ENCODE data around the gene VGLL1. TPM values are rescaled to one million over a fixed set of nuclear protein-coding genes. Genes with fewer than 3 reads are reported as not detected.

VGLL1 gene
- not detected for polyA plus RNA-seq (2013, experiment 1 of 2)
- polyA plus RNA-seq (2013, experiment 2 of 2) = not detected

GRCh38 chrX:136531951-136532350, at the start of gene VGLL1:
VGLL1 (plus strand) TSS chrX:136532215; CDS start chrX:136536021, 3,806 bp downstream.
- Histone ChIP-seq H3K27ac (ENCODE audit: low read depth, low read length, severe bottlenecking) (no peak within 1 kb of the TSS), H3K4me1 (ENCODE audit: control insufficient read depth, insufficient read depth, low read length, poor library complexity, severe bottlenecking) (no peaks in the 10 kb centered on the region), H3K4me3 (ENCODE audit: extremely low read depth, insufficient read depth, low read length, poor library complexity, severe bottlenecking) (no peak within 1 kb of the TSS), H3K36me3 (ENCODE audit: control insufficient read depth, insufficient read depth, low read length) (no peaks in the 10 kb centered on the region), H3K9me3 (ENCODE audit: control insufficient read depth, low read length) (no peaks in the 10 kb centered on the region)
- WGBS, 2 experiments (ENCODE audit: insufficient coverage in 2 of 2) = 67 to 100% methylated on average over 1 of the region's 3 CpGs

GRCh38 chrX:136487647-136488046, 44.4 kb upstream of the VGLL1 start, which contains the start of gene BRS3:
BRS3 (plus strand) TSS chrX:136487947; CDS start chrX:136488115, 168 bp downstream.
- Histone ChIP-seq H3K36me3 (ENCODE audit: control insufficient read depth, insufficient read depth, low read length) (no peaks in the 10 kb centered on the region), H3K27ac (ENCODE audit: low read depth, low read length, severe bottlenecking) (no peak within 1 kb of the TSS), H3K4me1 (ENCODE audit: control insufficient read depth, insufficient read depth, low read length, poor library complexity, severe bottlenecking) (no peaks in the 10 kb centered on the region), H3K9me3 (ENCODE audit: control insufficient read depth, low read length) (no peaks in the 10 kb centered on the region), H3K4me3 (ENCODE audit: extremely low read depth, insufficient read depth, low read length, poor library complexity, severe bottlenecking) (no peak within 1 kb of the TSS)
- WGBS, 2 experiments (ENCODE audit: insufficient coverage in 2 of 2) = 77% methylated on average over 2 of the region's 4 CpGs; no CpG with 5 or more reads in 1 of the 2 experiments

- no peaks in the 10 kb centered on the region for H3K4me1 ChIP-seq (ENCODE audit: control insufficient read depth, insufficient read depth, low read length, poor library complexity, severe bottlenecking)
- no peak overlapping the region for H3K4me3 ChIP-seq (ENCODE audit: extremely low read depth, insufficient read depth, low read length, poor library complexity, severe bottlenecking)
- H3K36me3 ChIP-seq (ENCODE audit: control insufficient read depth, insufficient read depth, low read length) = no peaks in the 10 kb centered on the region
- no peak overlapping the region for H3K27ac ChIP-seq (ENCODE audit: low read depth, low read length, severe bottlenecking)
- WGBS, 2 experiments (ENCODE audit: insufficient coverage in 2 of 2) = no CpG with 5 or more reads among the region's 5 CpGs
- H3K9me3 ChIP-seq (ENCODE audit: control insufficient read depth, low read length) = no peaks in the 10 kb centered on the region
Measured at GRCh38 chrX:136488706-136489105, 43.3 kb upstream of the VGLL1 start.

GRCh38 chrX:136491832-136492231, 40.2 kb upstream of the VGLL1 start:
- H3K9me3 ChIP-seq (ENCODE audit: control insufficient read depth, low read length) = no peaks in the 10 kb centered on the region
- no peak overlapping the region for H3K4me3 ChIP-seq (ENCODE audit: extremely low read depth, insufficient read depth, low read length, poor library complexity, severe bottlenecking)
- 83% methylated on average over 4 of the region's 6 CpGs; no CpG with 5 or more reads in 1 of the 2 experiments for WGBS, 2 experiments (ENCODE audit: insufficient coverage in 2 of 2)
- no peaks in the 10 kb centered on the region for H3K4me1 ChIP-seq (ENCODE audit: control insufficient read depth, insufficient read depth, low read length, poor library complexity, severe bottlenecking)
- H3K36me3 ChIP-seq (ENCODE audit: control insufficient read depth, insufficient read depth, low read length) = no peaks in the 10 kb centered on the region
- H3K27ac ChIP-seq (ENCODE audit: low read depth, low read length, severe bottlenecking) = no peak overlapping the region

- WGBS, 2 experiments (ENCODE audit: insufficient coverage in 2 of 2) = no CpG with 5 or more reads among the region's 1 CpG
- no peaks in the 10 kb centered on the region for H3K36me3 ChIP-seq (ENCODE audit: control insufficient read depth, insufficient read depth, low read length)
- H3K27ac ChIP-seq (ENCODE audit: low read depth, low read length, severe bottlenecking) = no peak overlapping the region
- H3K9me3 ChIP-seq (ENCODE audit: control insufficient read depth, low read length) = no peaks in the 10 kb centered on the region
- H3K4me3 ChIP-seq (ENCODE audit: extremely low read depth, insufficient read depth, low read length, poor library complexity, severe bottlenecking) = no peak overlapping the region
- H3K4me1 ChIP-seq (ENCODE audit: control insufficient read depth, insufficient read depth, low read length, poor library complexity, severe bottlenecking) = no peaks in the 10 kb centered on the region
Measured at GRCh38 chrX:136493011-136493410, 39.0 kb upstream of the VGLL1 start.

GRCh38 chrX:136495043-136495442, 37.0 kb upstream of the VGLL1 start:
- Histone ChIP-seq H3K4me3 (ENCODE audit: extremely low read depth, insufficient read depth, low read length, poor library complexity, severe bottlenecking) (no peak overlapping the region), H3K36me3 (ENCODE audit: control insufficient read depth, insufficient read depth, low read length) (no peaks in the 10 kb centered on the region), H3K4me1 (ENCODE audit: control insufficient read depth, insufficient read depth, low read length, poor library complexity, severe bottlenecking) (peaks cover 5% of the 10 kb centered on the region), H3K27ac (ENCODE audit: low read depth, low read length, severe bottlenecking) (no peak overlapping the region), H3K9me3 (ENCODE audit: control insufficient read depth, low read length) (no peaks in the 10 kb centered on the region)
- 93 to 100% methylated on average over 2 to 3 of the region's 4 CpGs for WGBS, 2 experiments (ENCODE audit: insufficient coverage in 2 of 2)

- Histone ChIP-seq H3K27ac (ENCODE audit: low read depth, low read length, severe bottlenecking) (peak overlapping the region; percentile 98), H3K9me3 (ENCODE audit: control insufficient read depth, low read length) (no peaks in the 10 kb centered on the region), H3K4me3 (ENCODE audit: extremely low read depth, insufficient read depth, low read length, poor library complexity, severe bottlenecking) (peak overlapping the region; percentile 56), H3K36me3 (ENCODE audit: control insufficient read depth, insufficient read depth, low read length) (peaks cover 4% of the 10 kb centered on the region), H3K4me1 (ENCODE audit: control insufficient read depth, insufficient read depth, low read length, poor library complexity, severe bottlenecking) (peaks cover 5% of the 10 kb centered on the region)
- WGBS, 2 experiments (ENCODE audit: insufficient coverage in 2 of 2) = no CpG with 5 or more reads among the region's 13 CpGs
Measured at GRCh38 chrX:136496186-136496763, 35.7 kb upstream of the VGLL1 start.

GRCh38 chrX:136496764-136497555, 35.1 kb upstream of the VGLL1 start:
- H3K27ac ChIP-seq (ENCODE audit: low read depth, low read length, severe bottlenecking) = peak overlapping the region; percentile 98
- H3K9me3 ChIP-seq (ENCODE audit: control insufficient read depth, low read length) = no peaks in the 10 kb centered on the region
- peaks cover 5% of the 10 kb centered on the region for H3K4me1 ChIP-seq (ENCODE audit: control insufficient read depth, insufficient read depth, low read length, poor library complexity, severe bottlenecking)
- H3K36me3 ChIP-seq (ENCODE audit: control insufficient read depth, insufficient read depth, low read length) = peaks cover 6% of the 10 kb centered on the region
- peak overlapping the region; percentile 56 for H3K4me3 ChIP-seq (ENCODE audit: extremely low read depth, insufficient read depth, low read length, poor library complexity, severe bottlenecking)
- 0% methylated on average over 2 to 14 of the region's 111 CpGs for WGBS, 2 experiments (ENCODE audit: insufficient coverage in 2 of 2)

GRCh38 chrX:136497556-136498052, 34.4 kb upstream of the VGLL1 start, which contains the start of gene HTATSF1:
HTATSF1 (plus strand) TSS chrX:136497592; CDS start chrX:136497685, 93 bp downstream.
- Histone ChIP-seq H3K9me3 (ENCODE audit: control insufficient read depth, low read length) (no peaks in the 10 kb centered on the region), H3K36me3 (ENCODE audit: control insufficient read depth, insufficient read depth, low read length) (peaks cover 10% of the 10 kb centered on the region), H3K4me3 (ENCODE audit: extremely low read depth, insufficient read depth, low read length, poor library complexity, severe bottlenecking) (peak within 1 kb of the TSS; percentile 56), H3K27ac (ENCODE audit: low read depth, low read length, severe bottlenecking) (peak within 1 kb of the TSS; percentile 98), H3K4me1 (ENCODE audit: control insufficient read depth, insufficient read depth, low read length, poor library complexity, severe bottlenecking) (peaks cover 5% of the 10 kb centered on the region)
- WGBS, 2 experiments (ENCODE audit: insufficient coverage in 2 of 2) = 0% methylated on average over 6 to 12 of the region's 35 CpGs

- H3K4me1 ChIP-seq (ENCODE audit: control insufficient read depth, insufficient read depth, low read length, poor library complexity, severe bottlenecking) = no peaks in the 10 kb centered on the region
- no peak overlapping the region for H3K4me3 ChIP-seq (ENCODE audit: extremely low read depth, insufficient read depth, low read length, poor library complexity, severe bottlenecking)
- no peak overlapping the region for H3K27ac ChIP-seq (ENCODE audit: low read depth, low read length, severe bottlenecking)
- no peaks in the 10 kb centered on the region for H3K9me3 ChIP-seq (ENCODE audit: control insufficient read depth, low read length)
- H3K36me3 ChIP-seq (ENCODE audit: control insufficient read depth, insufficient read depth, low read length) = no peaks in the 10 kb centered on the region
- 40% methylated on average over 1 of the region's 5 CpGs; no CpG with 5 or more reads in 1 of the 2 experiments for WGBS, 2 experiments (ENCODE audit: insufficient coverage in 2 of 2)
Measured at GRCh38 chrX:136519069-136519468, 12.9 kb upstream of the VGLL1 start.

Data from mesodermal cell (in vitro differentiated cells).